Loucy (cell line): ENCODE measurements around the gene FAM107B.

Source experiments
- H2AFZ ChIP-seq: fragments of 200-600 bp; sonication (generic); 2 replicates; pipeline ENCODE4 v1.6.0; 2016; ENCODE audit warnings: antibody characterized with exemption, mild to moderate bottlenecking, low read length, moderate library complexity
- H3F3A ChIP-seq: fragments of 200-600 bp; 2 replicates; pipeline ENCODE4 v1.6.0; 2016; ENCODE audit warnings: antibody characterized with exemption, low read depth, mild to moderate bottlenecking
- H3K27me3 ChIP-seq: fragments of 200-600 bp; sonication (generic); 2 replicates; pipeline ENCODE4 v1.6.1; 2014; ENCODE audit warnings: low read length, mild to moderate bottlenecking; ENCODE audit not compliant: insufficient read depth, poor library complexity, severe bottlenecking
- H3K36me3 ChIP-seq: fragments of 200-600 bp; sonication (generic); 2 replicates; pipeline ENCODE4 v1.6.1; 2016; ENCODE audit warnings: low read length; ENCODE audit not compliant: insufficient read depth
- H3K4me1 ChIP-seq: fragments of 200-600 bp; sonication (generic); 2 replicates; pipeline ENCODE4 v1.5.1; 2014; ENCODE audit warnings: low read length, mild to moderate bottlenecking; ENCODE audit not compliant: insufficient read depth, poor library complexity, severe bottlenecking
- H3K4me2 ChIP-seq: fragments of 200-600 bp; sonication (generic); 2 replicates; pipeline ENCODE4 v1.6.0; 2014; ENCODE audit warnings: antibody characterized with exemption, low read length, low read depth, mild to moderate bottlenecking; ENCODE audit not compliant: poor library complexity, severe bottlenecking
- H3K4me3 ChIP-seq: fragments of 200-600 bp; sonication (generic); 2 replicates; pipeline ENCODE4 v1.5.1; 2014; ENCODE audit warnings: low read length, mild to moderate bottlenecking, mixed read lengths; ENCODE audit not compliant: poor library complexity, severe bottlenecking
- H3K79me2 ChIP-seq: fragments of 200-600 bp; sonication (generic); 2 replicates; pipeline ENCODE4 v1.6.1; 2014; ENCODE audit warnings: low read length; ENCODE audit not compliant: insufficient read depth
- H3K9ac ChIP-seq: fragments of 200-600 bp; sonication (generic); 2 replicates; pipeline ENCODE4 v1.6.0; 2014; ENCODE audit warnings: mild to moderate bottlenecking, low read depth, low read length, moderate library complexity; ENCODE audit not compliant: poor library complexity, severe bottlenecking
- H3K9me2 ChIP-seq: fragments of 200-600 bp; sonication (generic); replicated peaks from 2 replicates; pipeline ENCODE4 v1.6.1; 2016; ENCODE audit warnings: low read depth, low read length, mixed read lengths
- H3K9me3 ChIP-seq: fragments of 200-600 bp; sonication (generic); 2 replicates; pipeline ENCODE4 v1.6.1; 2014; ENCODE audit warnings: mild to moderate bottlenecking, antibody characterized with exemption, low read length, low read depth; ENCODE audit not compliant: insufficient read depth
- H4K20me1 ChIP-seq: fragments of 200-600 bp; sonication (generic); 2 replicates; pipeline ENCODE4 v1.6.0; 2014; ENCODE audit warnings: antibody characterized with exemption, low read length, mild to moderate bottlenecking; ENCODE audit not compliant: insufficient read depth, poor library complexity, severe bottlenecking
- EZH2phosphoT487 ChIP-seq: fragments of 200-600 bp; IDR thresholded peaks from 2 replicates; pipeline ENCODE4 v1.6.1; 2018; ENCODE audit warnings: antibody characterized with exemption, mild to moderate bottlenecking, moderate library complexity, borderline replicate concordance
- TF ChIP-seq, protein P1 (sequence below): fragments of 200-600 bp; sonication (generic); conservative IDR thresholded peaks from 2 replicates; pipeline ENCODE4 v1.5.1; 2014; ENCODE audit warnings: mild to moderate bottlenecking, antibody characterized with exemption, low read length

Gene FAM107B

GRCh38 chr10:14806318-14806717, 31.6 kb upstream of the FAM107B start:
- Histone ChIP-seq H2AFZ (no peak overlapping the region), H3K36me3 (no peaks in the 10 kb centered on the region), H3K27me3 (no peaks in the 10 kb centered on the region), H3K4me3 (no peak overlapping the region), H4K20me1 (no peaks in the 10 kb centered on the region), H3K79me2 (no peaks in the 10 kb centered on the region), H3K9me2 (no peaks in the 10 kb centered on the region), H3K9me3 (no peaks in the 10 kb centered on the region), H3F3A (no peaks in the 10 kb centered on the region), H3K9ac (no peak overlapping the region), H3K4me1 (no peaks in the 10 kb centered on the region), H3K4me2 (no peak overlapping the region)
- TF ChIP-seq, protein P1, sequence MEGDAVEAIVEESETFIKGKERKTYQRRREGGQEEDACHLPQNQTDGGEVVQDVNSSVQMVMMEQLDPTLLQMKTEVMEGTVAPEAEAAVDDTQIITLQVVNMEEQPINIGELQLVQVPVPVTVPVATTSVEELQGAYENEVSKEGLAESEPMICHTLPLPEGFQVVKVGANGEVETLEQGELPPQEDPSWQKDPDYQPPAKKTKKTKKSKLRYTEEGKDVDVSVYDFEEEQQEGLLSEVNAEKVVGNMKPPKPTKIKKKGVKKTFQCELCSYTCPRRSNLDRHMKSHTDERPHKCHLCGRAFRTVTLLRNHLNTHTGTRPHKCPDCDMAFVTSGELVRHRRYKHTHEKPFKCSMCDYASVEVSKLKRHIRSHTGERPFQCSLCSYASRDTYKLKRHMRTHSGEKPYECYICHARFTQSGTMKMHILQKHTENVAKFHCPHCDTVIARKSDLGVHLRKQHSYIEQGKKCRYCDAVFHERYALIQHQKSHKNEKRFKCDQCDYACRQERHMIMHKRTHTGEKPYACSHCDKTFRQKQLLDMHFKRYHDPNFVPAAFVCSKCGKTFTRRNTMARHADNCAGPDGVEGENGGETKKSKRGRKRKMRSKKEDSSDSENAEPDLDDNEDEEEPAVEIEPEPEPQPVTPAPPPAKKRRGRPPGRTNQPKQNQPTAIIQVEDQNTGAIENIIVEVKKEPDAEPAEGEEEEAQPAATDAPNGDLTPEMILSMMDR: no peak

DNA sequence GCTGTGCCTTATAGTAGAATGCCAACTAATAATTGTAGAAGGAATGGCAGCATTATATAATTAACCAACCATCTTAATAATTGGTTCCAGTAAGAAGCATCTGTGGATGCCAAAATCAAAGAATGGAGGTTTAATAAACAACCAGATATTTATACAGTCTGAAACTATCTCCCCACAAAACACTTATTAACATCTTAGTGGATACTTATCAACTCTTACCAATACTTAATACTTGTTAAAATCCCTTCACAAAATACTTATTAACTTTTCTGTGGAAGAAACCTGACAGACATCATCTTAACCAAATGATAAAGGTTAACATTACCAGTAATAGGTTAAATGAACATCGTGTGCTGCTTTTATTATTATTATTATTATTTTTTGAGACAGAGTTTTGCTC, 29.1 kb upstream of the FAM107B start:
- Histone ChIP-seq H3F3A (no peaks in the 10 kb centered on the region), H3K4me2 (no peak overlapping the region), H3K79me2 (no peaks in the 10 kb centered on the region), H3K4me3 (no peak overlapping the region), H3K27me3 (no peaks in the 10 kb centered on the region), H3K9me3 (no peaks in the 10 kb centered on the region), H2AFZ (no peak overlapping the region), H3K36me3 (no peaks in the 10 kb centered on the region), H3K4me1 (no peaks in the 10 kb centered on the region), H4K20me1 (no peaks in the 10 kb centered on the region), H3K9ac (no peak overlapping the region), H3K9me2 (no peaks in the 10 kb centered on the region)
- TF ChIP-seq EZH2phosphoT487: no peak

DNA sequence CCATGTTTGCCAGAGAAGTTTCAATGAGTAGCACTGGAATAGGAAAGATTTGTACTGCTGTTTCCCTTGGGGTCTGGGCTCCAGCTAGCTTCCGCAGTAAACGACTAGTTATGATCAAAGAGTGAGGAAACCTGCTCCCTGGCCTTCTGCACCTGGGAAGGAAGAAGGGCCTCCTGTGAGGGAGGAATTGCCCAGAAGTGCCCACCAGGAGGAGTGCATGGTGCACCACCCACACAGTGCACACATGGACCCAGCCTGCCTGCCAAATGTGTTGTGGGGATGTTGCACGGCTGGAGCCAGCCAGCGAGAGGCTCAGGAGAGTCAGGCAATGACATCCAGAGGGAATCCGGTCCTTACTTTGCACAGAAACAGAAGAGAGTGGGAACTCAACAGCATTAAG, 27.0 kb upstream of the FAM107B start:
- Histone ChIP-seq H3K9ac (no peak overlapping the region), H3K4me1 (no peaks in the 10 kb centered on the region), H4K20me1 (no peaks in the 10 kb centered on the region), H3K4me2 (no peak overlapping the region), H3K36me3 (no peaks in the 10 kb centered on the region), H3F3A (no peaks in the 10 kb centered on the region), H2AFZ (no peak overlapping the region), H3K79me2 (no peaks in the 10 kb centered on the region), H3K9me3 (no peaks in the 10 kb centered on the region), H3K4me3 (no peak overlapping the region), H3K9me2 (no peaks in the 10 kb centered on the region), H3K27me3 (no peaks in the 10 kb centered on the region)
- TF ChIP-seq, protein P1: peak; percentile 47
- TF ChIP-seq EZH2phosphoT487: no peak

GRCh38 chr10:14800397-14800796, 25.7 kb upstream of the FAM107B start:
- TF ChIP-seq, protein P1: no peak
- TF ChIP-seq EZH2phosphoT487: no peak
- Histone ChIP-seq H2AFZ (no peak overlapping the region), H3K9me2 (no peaks in the 10 kb centered on the region), H3K9me3 (no peaks in the 10 kb centered on the region), H3F3A (no peaks in the 10 kb centered on the region), H3K27me3 (no peaks in the 10 kb centered on the region), H3K36me3 (no peaks in the 10 kb centered on the region), H3K9ac (no peak overlapping the region), H4K20me1 (no peaks in the 10 kb centered on the region), H3K4me2 (no peak overlapping the region), H3K4me1 (no peaks in the 10 kb centered on the region), H3K4me3 (no peak overlapping the region), H3K79me2 (no peaks in the 10 kb centered on the region)
